SJSA1 (cell line): ENCODE results near the gene AK5. TPM values are rescaled to one million over a fixed set of nuclear protein-coding genes. Genes with fewer than 3 reads are reported as not detected.

Source experiments
- DNase-seq, 2 experiments: peaks; one replicate each; pipeline ENCODE4 v3.0.0-alpha.2; 2015 to 2020; ENCODE audit warnings: low spot score in 2 of 2, low read depth in 1 of 2
- H3K27ac ChIP-seq: fragments of 250-450 bp; sonication (Bioruptor Pico); 2 replicates; pipeline ENCODE4 v1.5.1; 2020; ENCODE audit warnings: mild to moderate bottlenecking, moderate library complexity
- H3K27me3 ChIP-seq: fragments of 250-450 bp; sonication (Bioruptor Pico); replicated peaks from 2 replicates; pipeline ENCODE4 v1.5.1; 2020; ENCODE audit warnings: mild to moderate bottlenecking, moderate library complexity
- H3K36me3 ChIP-seq: fragments of 250-450 bp; sonication (Bioruptor Pico); 2 replicates; pipeline ENCODE4 v1.5.1; 2020; ENCODE audit warnings: mild to moderate bottlenecking
- H3K4me1 ChIP-seq: fragments of 250-450 bp; sonication (Bioruptor Pico); replicated peaks from 2 replicates; pipeline ENCODE4 v1.6.1; 2021; ENCODE audit warnings: mild to moderate bottlenecking
- H3K4me3 ChIP-seq: fragments of 250-450 bp; sonication (Bioruptor Pico); 2 replicates; pipeline ENCODE4 v1.5.1; 2020; ENCODE audit warnings: mild to moderate bottlenecking
- H3K9me3 ChIP-seq: fragments of 250-450 bp; sonication (Bioruptor Pico); replicated peaks from 2 replicates; pipeline ENCODE4 v1.5.1; 2020; ENCODE audit warnings: mild to moderate bottlenecking
- total RNA-seq: library from RNA; depleted of rRNA; stranded (reverse); fragments of >200 nt; shearing (Covaris generic); gene quantifications from 2 replicates; pipeline ENCODE4 v1.2.3, GENCODE V29; 2014

The AK5 gene
- total RNA-seq, 1 experiment from 2014 or later: 1.4 TPM

DNA sequence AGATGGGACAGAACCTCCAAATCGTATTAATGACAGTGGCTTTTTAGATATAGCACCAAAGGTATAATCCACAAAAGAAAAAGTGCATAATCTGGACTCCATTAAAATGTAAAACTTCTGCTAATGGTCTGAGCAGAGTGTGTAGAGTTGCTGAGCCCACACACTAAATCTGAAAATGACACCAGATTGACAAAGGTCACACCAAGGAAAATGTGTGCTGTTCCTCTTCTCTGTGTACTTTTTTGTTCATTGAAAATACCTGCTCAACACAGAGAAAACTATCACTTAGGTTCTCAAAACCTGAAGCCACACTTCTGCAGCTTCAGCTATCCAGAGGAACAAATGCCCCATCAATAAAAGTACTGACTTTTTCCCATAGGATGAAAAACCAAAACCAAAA, 146.2 kb downstream of the AK5 start:
- Histone ChIP-seq H3K9me3 (peaks cover 8% of the 10 kb centered on the region; the same call in 1 of the 2 replicates), H3K4me3 (no peak overlapping the region), H3K36me3 (no peaks in the 10 kb centered on the region), H3K27me3 (no peaks in the 10 kb centered on the region), H3K27ac (no peak overlapping the region), H3K4me1 (no peaks in the 10 kb centered on the region)
- no peak for DNase-seq

DNA sequence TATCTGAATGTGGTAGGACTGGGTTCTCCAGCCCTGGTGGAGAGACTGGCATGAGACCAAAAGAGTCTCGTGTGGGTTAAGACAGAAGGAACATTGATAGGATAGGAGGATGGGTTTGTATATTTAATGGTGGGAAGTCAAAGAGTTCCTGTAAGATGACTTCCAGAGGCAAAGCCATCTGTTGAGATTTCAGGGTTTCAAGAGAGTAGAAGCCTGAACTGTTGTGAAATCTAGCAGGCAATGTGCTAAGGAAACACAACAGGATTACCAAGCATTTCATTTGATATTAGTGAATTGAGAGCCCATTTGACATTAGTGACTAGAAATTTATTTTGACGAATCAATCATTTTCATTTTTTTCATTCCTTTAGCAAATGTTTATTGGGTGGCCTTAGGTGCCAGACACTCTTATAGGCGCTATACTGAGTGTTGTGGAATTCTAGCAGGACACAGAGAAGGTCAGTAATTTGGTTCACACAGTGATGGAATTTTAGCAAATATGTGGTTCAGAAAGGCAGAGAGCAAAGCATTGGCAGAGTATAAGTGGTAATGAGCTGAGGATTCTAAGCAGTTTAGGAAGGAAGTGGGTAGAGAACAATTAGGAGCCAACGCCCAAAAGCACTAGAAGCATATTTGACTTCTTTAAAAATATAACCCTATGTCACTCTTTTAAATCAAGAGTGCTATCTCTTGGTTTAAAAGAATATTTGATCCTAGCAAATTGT, 149.3 kb downstream of the AK5 start:
- DNase-seq: no peak

DNA sequence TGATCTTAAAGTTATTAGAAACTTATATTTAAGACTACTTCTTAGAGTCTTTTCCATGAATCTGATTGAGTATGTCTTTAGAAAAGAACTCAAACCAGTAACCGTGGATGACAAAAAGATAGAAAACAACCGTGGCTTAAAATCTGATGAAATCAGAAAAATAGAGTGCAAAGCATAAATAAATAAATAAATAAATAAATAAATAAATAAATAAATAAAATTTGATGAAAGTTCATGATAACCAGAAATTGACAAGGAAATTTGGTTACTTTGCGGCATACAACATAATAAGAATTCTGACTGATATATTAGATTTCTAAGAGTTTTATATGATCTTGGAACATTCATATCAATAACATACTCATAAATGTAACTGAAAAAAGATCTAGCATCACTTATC, 152.1 kb downstream of the AK5 start:
- Histone ChIP-seq H3K36me3 (no peaks in the 10 kb centered on the region), H3K27me3 (no peaks in the 10 kb centered on the region), H3K4me3 (no peak overlapping the region), H3K9me3 (no peaks in the 10 kb centered on the region), H3K4me1 (no peaks in the 10 kb centered on the region), H3K27ac (no peak overlapping the region)
- no peak for DNase-seq

More for the DNA sequence above, 149.3 kb downstream of the AK5 start:
- Histone ChIP-seq H3K27me3 (no peaks in the 10 kb centered on the region), H3K4me3 (no peak overlapping the region), H3K27ac (no peak overlapping the region), H3K36me3 (no peaks in the 10 kb centered on the region), H3K9me3 (peaks cover 8% of the 10 kb centered on the region; the same call in 1 of the 2 replicates), H3K4me1 (no peaks in the 10 kb centered on the region)

DNA sequence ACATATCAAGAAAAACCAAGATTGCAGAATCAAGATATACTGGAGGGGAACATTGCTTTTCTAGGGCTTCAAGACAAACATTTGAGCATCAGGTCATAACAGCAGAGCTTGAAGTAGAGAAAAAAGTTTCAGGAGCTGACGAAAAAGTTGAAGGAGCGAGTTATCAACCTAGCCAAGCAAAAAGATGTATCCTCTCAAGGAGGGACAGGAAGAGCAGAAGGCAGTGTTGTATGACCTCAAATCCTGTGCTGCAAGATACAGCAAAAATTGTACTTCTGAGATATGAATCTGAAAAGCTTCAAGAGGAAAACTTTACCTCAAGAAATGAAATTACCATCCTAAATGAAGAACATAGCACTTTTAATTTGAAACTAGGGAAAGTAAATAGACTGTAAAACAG, 153.1 kb downstream of the AK5 start:
- H3K9me3 ChIP-seq: no peaks in the 10 kb centered on the region
- DNase-seq: no peak
- H3K4me3 ChIP-seq: no peak overlapping the region
- no peaks in the 10 kb centered on the region for H3K4me1 ChIP-seq
- no peaks in the 10 kb centered on the region for H3K27me3 ChIP-seq
- no peak overlapping the region for H3K27ac ChIP-seq
- no peaks in the 10 kb centered on the region for H3K36me3 ChIP-seq

DNA sequence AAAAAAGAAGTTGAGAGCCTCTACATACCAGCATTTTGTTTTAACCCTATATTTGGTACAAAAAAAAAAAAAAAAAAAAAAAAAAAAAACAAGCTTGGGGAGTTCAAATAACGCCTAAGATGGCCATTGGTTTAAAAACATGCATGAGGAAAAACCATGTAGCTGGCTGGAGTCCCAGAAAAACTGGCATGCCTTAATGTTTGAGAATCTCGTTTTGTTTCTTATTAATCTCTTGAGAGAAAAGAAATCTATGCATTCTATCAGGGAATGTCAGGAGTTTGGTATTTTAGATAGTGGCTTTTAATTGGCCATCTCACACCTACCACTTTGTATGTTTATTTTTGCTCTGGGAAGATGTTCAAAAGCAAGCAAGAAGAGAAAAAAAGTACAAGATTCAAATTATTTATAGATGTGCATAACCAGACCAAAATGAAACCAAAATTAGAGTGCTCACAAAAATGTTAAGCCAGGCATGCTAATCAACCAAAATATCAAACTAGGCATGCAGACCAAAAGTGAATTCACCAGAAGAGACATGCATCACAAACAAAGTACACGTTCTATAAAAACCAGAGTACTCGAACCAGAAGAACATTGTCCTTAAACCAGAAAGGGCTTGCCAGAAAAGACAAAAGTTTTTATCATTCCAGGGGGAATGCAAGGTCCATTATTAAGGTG, 156.6 kb downstream of the AK5 start:
- Histone ChIP-seq H3K27me3 (no peaks in the 10 kb centered on the region), H3K27ac (no peak overlapping the region), H3K36me3 (no peaks in the 10 kb centered on the region), H3K4me1 (no peaks in the 10 kb centered on the region), H3K4me3 (no peak overlapping the region), H3K9me3 (no peaks in the 10 kb centered on the region)
- DNase-seq: peak in 1 of 2 experiments; percentile 42

DNA sequence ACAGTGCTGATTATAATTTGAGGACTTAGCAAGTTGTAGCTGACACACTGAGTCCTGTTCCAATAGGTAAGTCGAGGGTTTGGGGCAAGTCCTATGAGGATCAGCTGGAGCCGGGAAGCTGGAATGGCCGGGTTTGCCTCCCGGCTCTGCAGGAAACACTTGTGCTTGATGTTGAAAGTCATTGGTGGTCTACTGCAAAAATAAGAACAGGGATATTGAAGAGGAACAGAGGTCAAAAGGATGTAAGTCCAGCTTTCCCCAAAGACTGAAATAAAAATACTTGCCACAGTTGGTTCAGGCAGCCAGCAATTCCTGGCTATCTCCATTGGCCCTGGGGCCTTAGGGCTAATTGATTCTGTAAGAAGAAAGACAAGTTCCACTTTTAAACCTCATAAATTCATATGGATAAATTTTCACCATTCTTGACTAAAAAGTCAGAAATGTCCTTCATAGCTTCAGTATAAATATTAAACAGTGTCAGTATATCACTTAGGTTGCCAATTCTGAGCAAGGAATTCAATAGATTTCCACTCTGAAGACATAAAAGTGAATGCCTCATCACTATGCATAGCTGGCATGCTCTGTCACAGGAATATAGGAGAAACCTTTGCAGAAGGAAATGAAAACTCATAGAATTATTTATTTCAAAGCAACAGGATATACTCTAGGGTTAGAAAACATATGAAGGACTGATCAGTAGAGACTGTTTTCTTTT, 165.2 kb downstream of the AK5 start:
- Histone ChIP-seq H3K4me3 (no peak overlapping the region), H3K36me3 (no peaks in the 10 kb centered on the region), H3K4me1 (peaks cover 5% of the 10 kb centered on the region; the same call in 1 of the 2 replicates), H3K27ac (no peak overlapping the region), H3K9me3 (no peaks in the 10 kb centered on the region), H3K27me3 (no peaks in the 10 kb centered on the region)
- no peak for DNase-seq

DNA sequence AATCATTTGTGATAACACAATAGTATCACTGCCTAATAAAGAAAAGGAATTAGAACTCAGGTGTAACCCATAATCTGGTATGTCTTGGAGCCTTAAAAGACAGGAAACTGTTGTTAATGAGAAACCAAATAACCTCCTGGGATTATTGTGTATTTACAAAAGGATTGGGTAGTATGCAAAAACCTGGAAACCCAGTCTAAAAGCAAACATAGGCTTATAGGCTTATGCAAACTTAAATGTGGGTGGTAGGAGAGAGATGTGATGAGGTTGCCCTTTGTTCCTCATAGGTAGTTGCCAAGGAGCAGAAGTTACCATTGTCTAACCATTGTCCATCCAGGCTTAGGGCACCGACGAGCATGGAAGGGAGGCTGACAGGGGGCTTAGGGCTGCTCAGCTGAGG, 165.8 kb downstream of the AK5 start:
- H3K9me3 ChIP-seq: no peaks in the 10 kb centered on the region
- DNase-seq: no peak
- no peak overlapping the region for H3K4me3 ChIP-seq
- H3K36me3 ChIP-seq: no peaks in the 10 kb centered on the region
- H3K27me3 ChIP-seq: no peaks in the 10 kb centered on the region
- H3K4me1 ChIP-seq: peaks cover 5% of the 10 kb centered on the region; the same call in 1 of the 2 replicates
- H3K27ac ChIP-seq: no peak overlapping the region

DNA sequence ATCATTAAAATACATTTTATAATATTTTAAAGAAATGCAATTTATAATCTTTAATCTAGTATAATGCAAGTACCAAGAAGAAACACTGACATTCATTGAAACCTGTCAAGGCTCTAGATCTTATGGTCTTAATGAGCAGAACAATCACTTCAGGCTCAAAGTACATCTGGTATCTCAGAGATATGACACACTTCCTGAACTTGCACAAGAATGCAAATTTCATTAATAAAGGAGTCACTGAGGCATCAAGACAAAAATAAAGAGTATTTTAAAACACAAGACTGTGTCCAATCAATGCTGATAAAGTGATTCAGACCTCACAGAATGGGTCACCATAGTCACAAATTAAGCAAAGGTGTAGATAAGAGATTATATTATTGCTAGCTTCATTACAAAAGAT, 178.1 kb downstream of the AK5 start:
- Histone ChIP-seq H3K4me3 (no peak overlapping the region), H3K9me3 (no peaks in the 10 kb centered on the region)
- peak in 1 of 2 experiments; percentile 36 for DNase-seq

DNA sequence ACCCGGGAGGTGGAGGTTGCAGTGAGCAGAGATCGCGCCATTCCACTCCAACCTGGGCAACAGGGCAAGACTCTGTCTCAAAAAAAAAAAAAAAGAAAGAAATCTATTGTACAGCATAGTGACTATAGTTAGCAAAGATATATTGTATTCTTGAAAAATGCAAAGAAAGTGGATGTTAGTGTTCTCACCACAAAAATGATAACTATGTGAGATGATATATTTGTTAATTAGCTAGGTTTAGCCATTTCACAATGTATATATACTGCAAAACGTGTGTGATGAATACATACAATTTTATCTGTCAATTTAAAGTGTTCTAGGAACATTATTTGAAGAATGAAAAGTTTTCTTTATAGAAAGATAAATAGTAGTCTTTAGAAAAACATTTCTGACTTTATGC, 179.9 kb downstream of the AK5 start:
- H3K27ac ChIP-seq: no peak overlapping the region
- H3K9me3 ChIP-seq: no peaks in the 10 kb centered on the region
- peaks cover 11% of the 10 kb centered on the region for H3K4me1 ChIP-seq
- no peaks in the 10 kb centered on the region for H3K27me3 ChIP-seq
- DNase-seq: no peak
- no peak overlapping the region for H3K4me3 ChIP-seq
- H3K36me3 ChIP-seq: no peaks in the 10 kb centered on the region

More for the DNA sequence above, 178.1 kb downstream of the AK5 start:
- H3K36me3 ChIP-seq: no peaks in the 10 kb centered on the region
- peak overlapping the region; percentile 11; the same call in 1 of the 2 replicates for H3K27ac ChIP-seq
- H3K4me1 ChIP-seq: peaks cover 11% of the 10 kb centered on the region
- no peaks in the 10 kb centered on the region for H3K27me3 ChIP-seq

DNA sequence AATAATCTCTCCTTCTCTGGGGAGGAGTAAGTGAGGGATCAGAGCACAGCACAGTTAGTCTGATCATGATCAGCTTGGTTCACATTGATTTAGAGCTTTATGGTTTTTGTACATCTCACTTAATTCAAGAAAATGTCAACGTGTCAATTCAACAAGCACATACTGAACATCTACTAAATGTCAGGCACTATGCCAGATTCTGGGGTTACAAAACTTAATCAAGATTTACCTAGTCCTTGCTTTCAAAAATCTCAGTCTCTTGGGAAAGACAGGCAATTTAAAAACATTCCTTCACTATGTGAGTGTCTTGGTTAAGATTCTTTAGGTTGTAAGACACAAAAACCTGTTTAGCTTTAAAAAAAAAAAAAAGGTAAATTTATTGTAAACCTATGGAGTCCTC, 181.4 kb downstream of the AK5 start:
- H3K4me1 ChIP-seq: peaks cover 11% of the 10 kb centered on the region
- no peaks in the 10 kb centered on the region for H3K9me3 ChIP-seq
- H3K4me3 ChIP-seq: no peak overlapping the region
- no peaks in the 10 kb centered on the region for H3K36me3 ChIP-seq
- no peak overlapping the region for H3K27ac ChIP-seq
- no peaks in the 10 kb centered on the region for H3K27me3 ChIP-seq
- DNase-seq: no peak

DNA sequence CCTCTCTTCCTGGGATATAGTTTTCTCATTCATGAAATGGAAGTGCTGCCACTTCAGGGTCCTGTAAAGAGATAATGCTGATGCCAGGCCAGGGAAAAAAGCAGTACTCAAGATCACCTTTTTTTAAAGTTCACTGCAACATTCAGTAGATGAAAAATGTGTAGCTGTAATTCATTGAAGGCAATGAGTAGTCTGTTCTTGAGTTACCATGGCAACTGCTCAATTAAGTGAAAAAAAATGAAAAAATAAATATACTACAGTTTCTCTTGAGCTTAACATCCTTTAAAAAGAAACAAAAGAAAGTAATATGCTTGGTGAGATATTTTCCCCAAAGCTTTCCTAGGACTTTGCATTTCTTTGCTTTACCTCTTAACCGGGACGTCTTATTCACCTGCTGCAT, 183.3 kb downstream of the AK5 start:
- no peak overlapping the region for H3K4me3 ChIP-seq
- DNase-seq: no peak
- H3K27ac ChIP-seq: no peak overlapping the region
- peaks cover 8% of the 10 kb centered on the region for H3K4me1 ChIP-seq
- H3K9me3 ChIP-seq: no peaks in the 10 kb centered on the region
- H3K27me3 ChIP-seq: no peaks in the 10 kb centered on the region
- no peaks in the 10 kb centered on the region for H3K36me3 ChIP-seq

DNA sequence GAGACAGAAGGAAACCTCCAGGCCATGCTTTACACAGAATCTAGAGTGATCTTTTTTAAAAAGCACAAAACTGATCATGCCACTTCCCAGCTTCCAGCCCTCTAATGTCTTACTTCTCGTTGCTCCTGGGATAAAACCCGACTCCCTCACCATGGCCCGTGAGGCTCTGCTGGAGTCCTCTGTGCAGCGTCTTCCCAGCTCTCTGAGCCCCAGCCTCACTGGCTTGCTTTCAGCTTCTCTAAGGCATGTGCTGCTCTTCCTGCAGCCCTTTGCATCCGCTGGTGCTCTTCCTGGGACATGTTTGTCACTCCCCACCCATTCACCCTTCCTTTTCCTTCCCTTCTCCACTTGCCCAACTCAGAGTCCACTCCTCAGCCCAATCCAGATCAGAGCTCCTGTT, 184.1 kb downstream of the AK5 start:
- Histone ChIP-seq H3K27me3 (no peaks in the 10 kb centered on the region), H3K4me3 (no peak overlapping the region), H3K36me3 (no peaks in the 10 kb centered on the region), H3K27ac (no peak overlapping the region), H3K4me1 (peaks cover 6% of the 10 kb centered on the region; the same call in 1 of the 2 replicates), H3K9me3 (no peaks in the 10 kb centered on the region)
- DNase-seq: no peak

DNA sequence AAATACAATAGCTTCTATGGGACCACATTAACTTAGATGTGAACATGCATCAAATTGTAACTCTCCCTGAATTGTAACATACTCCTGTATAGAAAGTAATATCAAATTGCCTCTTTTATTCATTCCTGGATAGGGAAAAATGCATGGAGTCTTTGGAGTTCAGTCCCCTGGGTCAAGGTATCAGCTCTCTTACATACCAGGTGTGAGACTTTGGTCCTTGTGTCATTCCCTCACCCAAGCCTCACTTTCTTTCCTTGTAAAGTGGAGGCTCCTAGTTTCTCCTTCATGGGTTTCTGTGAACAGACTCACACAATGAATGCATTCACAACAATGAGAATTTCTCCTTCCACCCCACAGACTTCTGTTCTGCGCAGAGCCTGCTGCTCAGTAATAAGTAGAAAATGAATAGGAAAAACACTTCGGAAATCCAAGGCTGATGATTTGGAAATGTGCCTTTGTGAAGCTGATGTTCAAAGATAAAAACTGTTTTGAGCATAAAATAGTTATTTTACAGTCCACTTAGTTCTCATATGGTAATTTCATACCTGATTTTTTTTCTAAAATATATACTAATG, 185.3 kb downstream of the AK5 start:
- Histone ChIP-seq H3K27me3 (no peaks in the 10 kb centered on the region), H3K4me3 (no peak overlapping the region), H3K27ac (no peak overlapping the region), H3K36me3 (no peaks in the 10 kb centered on the region), H3K9me3 (no peaks in the 10 kb centered on the region), H3K4me1 (peaks cover 6% of the 10 kb centered on the region; the same call in 1 of the 2 replicates)
- no peak for DNase-seq

DNA sequence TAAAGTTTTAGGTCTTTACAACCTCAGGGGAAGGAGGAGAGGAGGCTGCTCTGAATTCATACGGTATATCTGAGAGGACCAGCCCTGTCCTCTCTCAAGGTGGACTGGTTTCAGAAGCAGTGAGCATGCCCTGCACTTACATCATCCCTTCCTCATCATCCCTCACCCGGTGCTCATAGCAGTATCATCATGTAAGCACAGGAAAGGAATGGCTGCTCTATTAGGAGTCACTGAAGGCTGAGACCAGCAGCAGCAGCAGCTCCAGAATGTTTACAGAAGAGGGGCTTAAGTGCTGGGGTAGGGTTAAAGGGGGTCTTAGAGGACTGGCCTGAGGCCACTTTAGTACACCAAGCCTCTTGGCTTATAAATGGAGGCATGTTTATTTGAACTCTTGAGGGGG, 185.9 kb downstream of the AK5 start:
- peaks cover 6% of the 10 kb centered on the region; the same call in 1 of the 2 replicates for H3K4me1 ChIP-seq
- H3K36me3 ChIP-seq: no peaks in the 10 kb centered on the region
- DNase-seq: no peak
- no peaks in the 10 kb centered on the region for H3K9me3 ChIP-seq
- H3K27ac ChIP-seq: no peak overlapping the region
- no peak overlapping the region for H3K4me3 ChIP-seq
- H3K27me3 ChIP-seq: no peaks in the 10 kb centered on the region
